Muscle of leg (tissue), 11 donors: ENCODE results near the gene CCDC167. TPM values are rescaled to one million over a fixed set of nuclear protein-coding genes. Genes with fewer than 3 reads are reported as not detected.
"Not testable (repeated sequence)": the region's sequence is repeated elsewhere in the genome, so short reads cannot be mapped to it uniquely, and the experiment has no call there.

Experiments used
- DNase-seq: peaks from one replicate; pipeline ENCODE4 v3.0.0; 2013
- H3K27ac ChIP-seq: one replicate; pipeline ENCODE4 v1.5.1; 2013; ENCODE audit warnings: mild to moderate bottlenecking, low read length, control low read depth
- H3K27me3 ChIP-seq: one replicate; pipeline ENCODE4 v1.6.1; 2013; ENCODE audit warnings: low read length; ENCODE audit not compliant: control insufficient read depth, insufficient read depth
- H3K36me3 ChIP-seq: one replicate; pipeline ENCODE4 v1.6.1; 2013; ENCODE audit warnings: low read length; ENCODE audit not compliant: control insufficient read depth, insufficient read depth
- H3K4me1 ChIP-seq: one replicate; pipeline ENCODE4 v1.6.1; 2013; ENCODE audit warnings: low read length; ENCODE audit not compliant: control insufficient read depth, insufficient read depth
- H3K4me3 ChIP-seq: one replicate; pipeline ENCODE4 v1.5.1; 2013; ENCODE audit warnings: low read length, control low read depth
- H3K9me3 ChIP-seq: replicated peaks from 2 replicates; pipeline ENCODE4 v1.6.1; 2013; ENCODE audit warnings: low read depth, low read length; ENCODE audit not compliant: control insufficient read depth
- WGBS: methylation state at CpG from one replicate; pipeline ENCODE4 v1.1.5; 2013; ENCODE audit warnings: missing lambda C conversion rate; ENCODE audit not compliant: insufficient coverage; 5-methylcytosine and 5-hydroxymethylcytosine counted together
- polyA plus RNA-seq, 8 donors: library from polyadenylated mRNA; unstranded; fragments of 120-200 nt; gene quantifications; one replicate each; pipeline versions ENCODE4 v1.2.1 to v1.2.3, GENCODE V29; 2013; ENCODE audit warnings: inconsistent platforms in 1 of 8, low replicate concordance in 1 of 8; ENCODE audit not compliant: insufficient read length in 8 of 8, insufficient read depth in 1 of 8
- total RNA-seq: library from RNA; stranded (reverse); fragments of 120-200 nt; gene quantifications from one replicate; pipeline ENCODE4 v1.2.4, GENCODE V29; 2013

The CCDC167 gene
- total and polyA plus RNA-seq, 9 donors, result 19.0 to 34.3 (median 24.4) TPM

GRCh38 chr6:37452522-37452921, 47.2 kb downstream of the CCDC167 start:
- H3K4me3 ChIP-seq, result no peak overlapping the region
- peaks cover 81% of the 10 kb centered on the region for H3K36me3 ChIP-seq
- no peaks in the 10 kb centered on the region for H3K4me1 ChIP-seq
- DNase-seq, result no peak
- H3K9me3 ChIP-seq, result no peaks in the 10 kb centered on the region
- H3K27ac ChIP-seq, result no peak overlapping the region
- WGBS, result 60% methylated on average over 1 of the region's 3 CpGs
- H3K27me3 ChIP-seq, result no peaks in the 10 kb centered on the region

GRCh38 chr6:37451441-37452193, 48.1 kb downstream of the CCDC167 start:
- Histone ChIP-seq H3K27me3 (no peaks in the 10 kb centered on the region), H3K4me1 (no peaks in the 10 kb centered on the region), H3K4me3 (no peak overlapping the region), H3K36me3 (peaks cover 82% of the 10 kb centered on the region), H3K9me3 (no peaks in the 10 kb centered on the region), H3K27ac (no peak overlapping the region)
- no peak for DNase-seq
- no CpG with 5 or more reads among the region's 2 CpGs for WGBS

GRCh38 chr6:37449984-37450383, 49.7 kb downstream of the CCDC167 start:
- Histone ChIP-seq H3K9me3 (no peaks in the 10 kb centered on the region), H3K27me3 (no peaks in the 10 kb centered on the region), H3K4me1 (no peaks in the 10 kb centered on the region), H3K27ac (no peak overlapping the region), H3K36me3 (peaks cover 81% of the 10 kb centered on the region), H3K4me3 (no peak overlapping the region)
- DNase-seq, result no peak
- WGBS, result 85% methylated on average over 2 of the region's 4 CpGs

GRCh38 chr6:37443216-37443542, 56.5 kb downstream of the CCDC167 start:
- peaks cover 52% of the 10 kb centered on the region for H3K36me3 ChIP-seq
- not testable (repeated sequence) for H3K27ac ChIP-seq, H3K4me1 ChIP-seq, H3K4me3 ChIP-seq, H3K9me3 ChIP-seq, H3K27me3 ChIP-seq, DNase-seq
- WGBS, result no CpG with 5 or more reads among the region's 5 CpGs

GRCh38 chr6:37442416-37443215, 57.1 kb downstream of the CCDC167 start:
- Histone ChIP-seq H3K9me3 (no peaks in the 10 kb centered on the region), H3K4me3 (no peak overlapping the region), H3K27ac (no peak overlapping the region), H3K4me1 (no peaks in the 10 kb centered on the region), H3K36me3 (peaks cover 53% of the 10 kb centered on the region), H3K27me3 (no peaks in the 10 kb centered on the region)
- no peak for DNase-seq
- WGBS, result no CpG with 5 or more reads among the region's 4 CpGs

GRCh38 chr6:37441651-37442050, 58.0 kb downstream of the CCDC167 start:
- no peaks in the 10 kb centered on the region for H3K27me3 ChIP-seq
- DNase-seq, result no peak
- peaks cover 49% of the 10 kb centered on the region for H3K36me3 ChIP-seq
- no peaks in the 10 kb centered on the region for H3K9me3 ChIP-seq
- no peak overlapping the region for H3K4me3 ChIP-seq
- no peaks in the 10 kb centered on the region for H3K4me1 ChIP-seq
- H3K27ac ChIP-seq, result no peak overlapping the region
- no CpG with 5 or more reads among the region's 6 CpGs for WGBS

GRCh38 chr6:37438930-37439329, 60.8 kb downstream of the CCDC167 start:
- Histone ChIP-seq H3K27me3 (no peaks in the 10 kb centered on the region), H3K9me3 (no peaks in the 10 kb centered on the region), H3K27ac (no peak overlapping the region), H3K4me1 (peaks cover 4% of the 10 kb centered on the region), H3K36me3 (peaks cover 42% of the 10 kb centered on the region), H3K4me3 (no peak overlapping the region)
- no CpG with 5 or more reads among the region's 1 CpG for WGBS
- no peak for DNase-seq

- DNase-seq, result no peak
- Histone ChIP-seq H3K27me3 (no peaks in the 10 kb centered on the region), H3K9me3 (no peaks in the 10 kb centered on the region), H3K36me3 (peaks cover 30% of the 10 kb centered on the region), H3K4me3 (no peak overlapping the region), H3K4me1 (peaks cover 13% of the 10 kb centered on the region), H3K27ac (no peak overlapping the region)
- WGBS, result 77% methylated on average over 5 of the region's 5 CpGs
Observed at GRCh38 chr6:37435816-37436215, 63.9 kb downstream of the CCDC167 start.

- peaks cover 13% of the 10 kb centered on the region for H3K4me1 ChIP-seq
- H3K9me3 ChIP-seq, result no peaks in the 10 kb centered on the region
- H3K27ac ChIP-seq, result no peak overlapping the region
- DNase-seq, result no peak
- WGBS, result 63% methylated on average over 4 of the region's 4 CpGs
- H3K36me3 ChIP-seq, result peaks cover 28% of the 10 kb centered on the region
- no peaks in the 10 kb centered on the region for H3K27me3 ChIP-seq
- H3K4me3 ChIP-seq, result no peak overlapping the region
Observed at GRCh38 chr6:37435373-37435772, 64.3 kb downstream of the CCDC167 start.

GRCh38 chr6:37433657-37434271, 65.9 kb downstream of the CCDC167 start:
- no peak for DNase-seq
- Histone ChIP-seq H3K36me3 (peaks cover 28% of the 10 kb centered on the region), H3K27me3 (no peaks in the 10 kb centered on the region), H3K9me3 (no peaks in the 10 kb centered on the region), H3K27ac (peak overlapping the region; percentile 91), H3K4me1 (peaks cover 13% of the 10 kb centered on the region), H3K4me3 (peak overlapping the region; percentile 88)
- 0% methylated on average over 3 of the region's 13 CpGs for WGBS
